GM12891 (cell line): Measurements from ENCODE around the gene GNPTG.

Source experiments
- DNase-seq: peaks from one replicate; pipeline ENCODE4 v3.0.0; 2011; ENCODE audit warnings: low spot score; ENCODE audit not compliant: insufficient read length
- FAIRE-seq: peaks from 2 replicates; lab custom pipeline; 2011; peaks lifted over from hg19 to GRCh38; lab: Jason Lieb, UNC
- PAX5 ChIP-seq: IDR thresholded peaks from 2 replicates; pipeline ENCODE4 v1.6.1; 2011; ENCODE audit warnings: low read length, moderate library complexity, mild to moderate bottlenecking; ENCODE audit not compliant: insufficient read depth, severe bottlenecking
- POLR2A ChIP-seq: IDR thresholded peaks from 2 replicates; pipeline ENCODE4 v1.6.1; 2011; ENCODE audit warnings: low read depth, low read length, control low read depth
- POLR2AphosphoS5 ChIP-seq: IDR thresholded peaks from 2 replicates; pipeline ENCODE4 v1.6.1; 2011; ENCODE audit warnings: low read depth, low read length, control low read depth
- POU2F2 ChIP-seq: IDR thresholded peaks from 2 replicates; pipeline ENCODE4 v1.6.1; 2011; ENCODE audit warnings: low read depth, mild to moderate bottlenecking, control low read depth, low read length, moderate library complexity
- SPI1 ChIP-seq: IDR thresholded peaks from 2 replicates; pipeline ENCODE4 v1.6.1; 2011; ENCODE audit warnings: low read depth, low read length, control low read depth
- TAF1 ChIP-seq: IDR thresholded peaks from 2 replicates; pipeline ENCODE4 v1.6.1; 2011; ENCODE audit warnings: low read depth, low read length, control low read depth

GNPTG gene

GRCh38 chr16:1398826-1399581 is 47.3 kb downstream of the GNPTG start:
- FAIRE-seq (no peak), DNase-seq (no peak)
- TF ChIP-seq PAX5 (no peak), POU2F2 (no peak), POLR2AphosphoS5 (no peak), POLR2A (no peak), TAF1 (no peak), SPI1 (no peak)

GRCh38 chr16:1401061-1401757 is 49.5 kb downstream of the GNPTG start:
- no peak for TF ChIP-seq SPI1
- TF ChIP-seq PAX5, result no peak
- TF ChIP-seq POLR2AphosphoS5, result no peak
- no peak for TF ChIP-seq POU2F2
- TF ChIP-seq TAF1, result no peak
- no peak for TF ChIP-seq POLR2A
- no peak for FAIRE-seq

GRCh38 chr16:1401758-1402154 is 50.0 kb downstream of the GNPTG start:
- FAIRE-seq (no peak), DNase-seq (no peak)
- no peak for TF ChIP-seq POU2F2
- no peak for TF ChIP-seq POLR2AphosphoS5
- TF ChIP-seq SPI1, result no peak
- no peak for TF ChIP-seq POLR2A
- TF ChIP-seq PAX5, result no peak
- TF ChIP-seq TAF1, result no peak

More at GRCh38 chr16:1401061-1401757, 49.5 kb downstream of the GNPTG start:
- no peak for DNase-seq

- DNase-seq, result no peak
- no peak for FAIRE-seq
- no peak for TF ChIP-seq POU2F2
- no peak for TF ChIP-seq TAF1
- no peak for TF ChIP-seq SPI1
- no peak for TF ChIP-seq PAX5
- no peak for TF ChIP-seq POLR2A
- no peak for TF ChIP-seq POLR2AphosphoS5
Measured at GRCh38 chr16:1403036-1403435, 51.3 kb downstream of the GNPTG start.

GRCh38 chr16:1403733-1404132 is 52.0 kb downstream of the GNPTG start:
- no peak for TF ChIP-seq POLR2AphosphoS5
- TF ChIP-seq PAX5, result no peak
- no peak for TF ChIP-seq POLR2A
- no peak for TF ChIP-seq POU2F2
- TF ChIP-seq SPI1, result no peak
- no peak for TF ChIP-seq TAF1
- DNase-seq (no peak), FAIRE-seq (no peak)

GRCh38 chr16:1407753-1408152 is 56.0 kb downstream of the GNPTG start:
- no peak for TF ChIP-seq SPI1
- TF ChIP-seq TAF1, result no peak
- no peak for TF ChIP-seq POU2F2
- TF ChIP-seq POLR2AphosphoS5, result no peak
- no peak for TF ChIP-seq PAX5
- TF ChIP-seq POLR2A, result no peak
- no peak for FAIRE-seq
- no peak for DNase-seq

GRCh38 chr16:1408171-1408837 is 56.6 kb downstream of the GNPTG start:
- peak; percentile 95 for DNase-seq
- TF ChIP-seq TAF1 (no peak), SPI1 (no peak; the same call in 1 of the 2 replicates), POLR2AphosphoS5 (no peak)
- peak; percentile 98 for FAIRE-seq

GRCh38 chr16:1412847-1413246 is 61.1 kb downstream of the GNPTG start:
- no peak for FAIRE-seq
- DNase-seq, result no peak
- no peak for TF ChIP-seq POLR2A
